ENCODE data around the gene RPTOR.
A peak's percentile ranks its signal among the peaks of the same experiment; 100 is the strongest.
"Not testable (repeated sequence)": the region's sequence is repeated elsewhere in the genome, so short reads cannot be mapped to it uniquely, and the experiment has no call there.

RPTOR gene

GRCh38 chr17:80558046-80558445 lies 13.4 kb downstream of the RPTOR start:
- no peak for DNase-seq (ENCODE audit: low spot score)

GRCh38 chr17:80559825-80560251 lies 15.2 kb downstream of the RPTOR start:
- DNase-seq (ENCODE audit: low spot score) = no peak

DNA sequence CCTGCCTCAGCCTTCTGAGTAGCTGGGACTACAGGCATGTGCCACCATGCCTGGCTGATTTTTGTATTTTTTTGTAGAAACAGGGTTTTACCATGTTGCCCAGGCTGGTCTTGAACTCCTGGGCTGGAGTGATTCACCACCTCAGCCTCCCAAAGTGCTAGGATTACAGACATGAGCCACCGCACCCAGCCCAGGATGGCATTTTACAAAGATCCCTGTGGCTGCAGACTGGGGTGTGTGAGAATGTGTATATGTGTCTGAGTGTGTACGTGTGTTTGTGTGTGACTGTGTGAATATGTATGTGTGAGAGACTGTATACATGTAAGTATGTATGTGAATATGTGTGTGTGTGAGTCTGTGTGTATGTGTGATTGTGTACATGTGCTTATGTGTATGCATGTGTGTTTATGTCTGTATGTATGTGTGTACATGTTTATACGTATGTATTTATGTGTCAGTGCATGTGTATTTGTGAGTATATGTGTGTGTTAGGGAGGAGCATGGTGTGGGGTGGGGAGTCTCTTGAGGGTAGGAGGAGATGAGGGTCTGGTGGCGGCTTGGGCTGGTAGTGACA lies 17.0 kb downstream of the RPTOR start:
- DNase-seq (ENCODE audit: low spot score) = no peak

- DNase-seq (ENCODE audit: low spot score) = no peak
Observed at GRCh38 chr17:80564545-80564944, 19.9 kb downstream of the RPTOR start.

GRCh38 chr17:80565343-80566053 lies 20.9 kb downstream of the RPTOR start:
- DNase-seq (ENCODE audit: low spot score) = no peak

DNA sequence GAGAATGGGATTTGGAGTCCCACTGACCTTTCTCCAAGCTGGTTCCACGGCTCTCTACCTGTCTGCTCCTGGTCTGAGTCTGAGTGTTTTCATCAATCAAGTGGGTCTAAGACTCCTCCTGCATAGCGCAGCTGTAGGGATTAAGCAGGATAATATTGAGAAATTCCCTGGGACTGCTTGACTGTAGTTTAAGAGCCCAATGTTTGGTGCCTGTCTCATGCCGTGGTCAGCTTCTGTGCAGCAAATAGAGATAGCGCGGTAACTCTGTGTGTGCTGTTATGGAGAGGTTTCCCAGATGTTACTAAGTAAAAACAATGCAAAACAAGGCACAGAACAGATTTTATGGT lies 21.4 kb downstream of the RPTOR start:
- no peak for DNase-seq (ENCODE audit: low spot score)

DNA sequence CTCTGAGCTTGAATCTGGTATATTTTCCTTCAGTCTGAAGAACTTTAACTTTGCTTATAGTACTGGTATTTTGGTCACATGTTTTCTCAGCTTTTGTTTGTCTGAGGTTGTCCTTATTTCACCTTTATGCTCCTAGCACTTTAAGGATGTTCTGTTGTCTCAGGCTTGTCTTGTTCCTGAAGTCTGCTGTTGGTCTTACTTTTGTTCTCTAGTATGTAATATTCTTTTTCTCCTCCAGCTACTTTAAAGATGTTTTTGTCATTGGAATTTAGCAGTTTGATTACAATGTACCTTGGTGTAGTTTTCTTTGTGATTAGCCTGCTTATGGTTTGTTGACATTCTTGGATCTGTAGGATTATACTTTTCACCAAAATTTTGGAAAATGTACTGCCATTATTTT lies 23.6 kb downstream of the RPTOR start:
- no peak for DNase-seq (ENCODE audit: low spot score)

- no peak for DNase-seq (ENCODE audit: low spot score)
Observed at GRCh38 chr17:80569924-80570323, 25.3 kb downstream of the RPTOR start.

- no peak for DNase-seq (ENCODE audit: low spot score)
Observed at GRCh38 chr17:80573701-80574100, 29.1 kb downstream of the RPTOR start.

DNA sequence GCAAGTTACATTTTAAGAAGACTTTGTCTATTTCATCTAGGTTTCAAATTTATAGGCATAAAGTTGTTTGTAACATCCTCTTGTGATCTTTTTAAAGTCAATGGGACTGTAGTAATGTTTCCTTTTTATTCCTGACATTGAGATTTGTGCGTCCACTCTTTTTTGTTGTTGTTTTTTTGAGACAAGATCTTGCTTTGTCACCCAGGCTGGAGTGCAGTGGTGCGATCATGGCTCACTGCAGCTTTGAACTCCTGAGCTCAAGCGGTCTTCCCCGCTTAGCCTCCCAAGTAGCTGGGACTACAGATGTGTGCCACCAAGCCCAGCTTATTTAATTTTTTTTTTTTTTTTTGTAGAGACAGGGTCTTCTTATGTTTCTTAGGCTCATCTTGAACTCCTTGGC lies 29.9 kb downstream of the RPTOR start:
- DNase-seq (ENCODE audit: low spot score) = no peak

DNA sequence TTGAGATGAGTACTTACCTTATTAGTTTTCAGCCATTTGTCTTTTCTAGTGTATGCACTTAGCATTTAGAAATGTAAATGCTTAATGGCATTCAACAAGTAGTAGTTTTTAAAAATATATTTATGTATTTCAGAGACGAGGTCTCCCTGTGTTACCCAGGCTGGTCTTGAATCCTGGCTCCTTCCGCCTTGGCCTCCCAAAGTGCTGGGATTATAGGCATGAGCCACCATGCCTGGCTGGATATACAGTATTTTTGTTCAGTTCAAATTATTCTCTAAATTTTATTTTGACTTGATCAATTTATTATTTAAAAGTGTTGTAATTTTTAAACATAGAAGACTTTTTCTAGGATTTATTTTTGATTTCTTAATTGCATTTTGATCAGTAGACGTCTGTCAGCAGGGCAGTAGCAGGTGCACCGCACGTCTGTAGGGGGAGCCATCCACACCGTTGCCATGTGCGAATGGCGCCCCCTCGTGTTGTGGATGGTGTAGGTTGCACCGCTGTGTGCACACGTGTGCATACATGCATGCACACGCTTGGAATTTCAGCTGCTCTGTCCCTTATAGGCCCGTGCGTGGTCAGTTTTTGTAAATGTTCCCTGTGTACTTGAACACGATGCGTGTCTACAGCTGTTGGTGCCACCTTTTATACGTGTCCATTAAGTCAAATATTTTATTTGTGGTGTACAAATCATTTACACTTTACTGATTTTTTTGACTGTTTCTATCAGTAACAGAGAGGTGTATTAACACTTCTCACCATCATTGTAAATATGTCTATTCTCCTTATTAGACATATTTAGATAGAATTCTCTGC lies 30.6 kb downstream of the RPTOR start:
- peak; percentile 92 for DNase-seq (ENCODE audit: low spot score)

DNA sequence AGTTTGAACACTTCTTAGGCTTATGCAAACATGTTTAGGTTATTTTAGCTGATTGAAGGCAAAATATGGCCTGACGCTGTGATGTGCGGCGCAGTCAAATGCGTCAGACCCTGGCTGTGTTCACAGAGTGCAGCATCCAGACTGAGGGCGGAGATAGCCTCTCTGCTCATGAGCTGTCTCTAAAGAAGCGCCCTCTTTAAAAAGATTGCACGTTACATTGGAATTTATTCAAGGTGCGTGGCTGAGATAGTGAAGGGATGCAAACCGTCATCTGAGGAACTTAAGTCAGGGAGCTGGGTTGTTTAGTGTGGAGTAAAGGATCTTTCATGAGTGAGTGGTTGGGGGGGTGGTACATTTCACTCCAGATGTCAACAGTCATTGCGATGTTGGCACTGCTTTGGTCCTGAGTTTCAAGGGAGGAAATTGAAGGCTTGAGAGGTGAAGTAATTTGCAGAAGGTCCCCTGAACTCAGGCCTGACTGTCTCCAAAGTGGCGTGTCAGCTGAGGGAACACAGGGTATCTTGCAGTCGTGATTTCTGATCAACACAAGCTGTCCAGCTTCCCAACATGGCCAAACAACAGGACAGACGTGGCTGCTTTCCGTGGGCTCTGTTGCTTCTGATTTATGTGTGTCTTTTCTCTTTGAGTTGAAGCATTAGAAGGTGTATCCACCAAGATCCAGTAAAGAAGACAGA lies 33.4 kb downstream of the RPTOR start:
- no peak for DNase-seq (ENCODE audit: low spot score)

DNA sequence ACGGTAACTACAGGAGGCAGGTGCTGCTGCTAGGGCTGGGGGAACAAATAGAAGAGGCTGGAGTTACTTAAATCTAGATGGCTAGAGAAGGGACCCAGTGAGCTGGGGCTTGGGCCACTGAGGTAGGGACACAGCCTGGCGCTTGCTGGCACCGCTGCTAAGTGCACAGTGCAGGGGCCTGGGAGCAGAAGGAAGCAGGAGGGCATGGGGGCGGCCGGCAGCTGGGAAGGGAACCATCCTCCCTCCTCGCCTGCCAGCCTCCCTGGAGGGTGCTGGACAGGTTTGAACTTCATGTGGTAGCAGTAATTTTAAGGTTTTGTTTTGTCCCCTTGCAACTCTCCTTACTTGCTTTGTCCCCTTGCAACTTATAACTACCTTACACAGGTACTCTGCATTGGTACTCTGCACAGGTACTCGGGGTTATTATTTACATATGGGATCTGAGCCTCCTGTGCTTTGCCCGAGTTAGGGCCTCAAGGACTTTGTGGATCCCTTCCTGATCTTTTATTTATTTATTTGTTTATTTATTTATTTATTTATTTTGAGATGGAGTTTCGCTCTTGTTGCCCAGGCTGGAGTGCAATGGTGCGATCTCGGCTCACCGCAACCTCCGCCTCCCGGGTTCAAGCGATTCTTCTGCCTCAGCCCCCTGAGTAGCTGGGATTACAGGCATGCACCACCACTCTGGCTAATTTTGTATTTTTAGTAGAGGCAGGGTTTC lies 34.2 kb downstream of the RPTOR start:
- DNase-seq (ENCODE audit: low spot score) = not testable (repeated sequence)

DNA sequence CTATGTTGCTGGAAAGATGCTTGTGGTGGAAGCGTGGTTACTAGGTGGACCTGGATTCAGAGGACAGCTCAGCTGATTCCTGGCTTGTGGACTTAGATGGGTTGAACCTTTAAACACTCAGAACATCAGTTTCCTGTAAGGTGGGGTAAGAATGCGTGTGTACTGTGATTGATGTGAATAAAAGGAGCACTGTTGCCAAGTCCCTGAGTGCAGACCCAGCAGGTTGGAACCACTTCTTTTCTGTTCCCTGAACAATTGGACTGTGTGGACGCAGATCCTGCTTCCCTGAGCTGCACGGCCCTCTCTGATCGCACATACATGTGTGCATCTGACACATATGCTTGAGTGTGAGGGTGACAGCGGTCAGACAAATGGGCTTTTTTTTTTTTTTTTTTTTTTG lies 37.5 kb downstream of the RPTOR start:
- DNase-seq (ENCODE audit: low spot score) = no peak

- no peak for DNase-seq (ENCODE audit: low spot score)
Observed at GRCh38 chr17:80584176-80584905, 39.7 kb downstream of the RPTOR start.

DNA sequence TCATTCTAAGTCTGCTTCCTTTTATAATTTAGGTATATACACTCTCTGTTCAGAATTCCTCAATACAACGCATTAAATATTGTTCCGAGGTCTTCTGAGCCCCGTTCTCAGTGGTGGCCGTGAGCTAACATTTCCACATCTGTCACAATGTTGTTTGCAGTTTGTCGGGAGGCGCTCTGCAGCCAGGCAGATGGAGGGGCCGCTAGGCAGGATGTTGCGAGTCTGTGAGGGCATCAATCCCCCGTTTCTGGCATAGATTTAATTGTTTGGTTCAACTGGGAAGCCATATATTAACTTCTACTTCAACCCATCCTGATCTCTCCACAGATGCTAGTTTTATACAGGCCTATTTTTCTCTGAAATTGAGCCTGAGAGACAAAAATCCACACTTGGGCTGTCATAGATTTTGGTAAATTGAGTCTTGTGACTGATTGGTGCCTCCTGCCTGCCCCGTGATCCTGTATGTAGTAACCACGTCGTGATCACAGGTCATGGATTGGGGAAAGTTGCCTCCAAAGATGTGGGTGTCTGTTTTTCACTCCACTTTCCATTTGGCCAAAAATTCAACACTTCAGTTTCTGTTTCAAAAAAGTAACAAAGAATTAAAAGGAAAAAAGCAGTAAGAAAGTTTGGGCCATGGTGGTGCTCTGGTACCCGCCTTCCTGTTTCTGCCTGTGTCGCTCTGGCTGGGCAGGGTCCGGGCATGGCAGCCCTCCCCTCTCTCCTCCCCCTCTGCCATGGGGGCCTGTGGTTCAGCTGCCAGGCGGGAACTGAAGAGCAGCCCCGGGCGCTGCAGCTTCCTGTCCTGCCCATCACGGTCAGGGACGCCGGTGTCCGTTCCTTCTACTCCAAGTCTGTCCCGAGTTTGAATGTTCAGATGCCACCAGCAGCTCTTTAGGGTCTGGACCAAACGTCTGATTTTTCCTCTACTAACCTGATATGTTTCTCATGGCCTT lies 41.5 kb downstream of the RPTOR start:
- DNase-seq (ENCODE audit: low spot score) = no peak

GRCh38 chr17:80586846-80587228 lies 42.2 kb downstream of the RPTOR start:
- DNase-seq (ENCODE audit: low spot score) = no peak

- no peak for DNase-seq (ENCODE audit: low spot score)
Observed at GRCh38 chr17:80588702-80589383, 44.2 kb downstream of the RPTOR start.

GRCh38 chr17:80591788-80592187 lies 47.1 kb downstream of the RPTOR start:
- no peak for DNase-seq (ENCODE audit: low spot score)

DNA sequence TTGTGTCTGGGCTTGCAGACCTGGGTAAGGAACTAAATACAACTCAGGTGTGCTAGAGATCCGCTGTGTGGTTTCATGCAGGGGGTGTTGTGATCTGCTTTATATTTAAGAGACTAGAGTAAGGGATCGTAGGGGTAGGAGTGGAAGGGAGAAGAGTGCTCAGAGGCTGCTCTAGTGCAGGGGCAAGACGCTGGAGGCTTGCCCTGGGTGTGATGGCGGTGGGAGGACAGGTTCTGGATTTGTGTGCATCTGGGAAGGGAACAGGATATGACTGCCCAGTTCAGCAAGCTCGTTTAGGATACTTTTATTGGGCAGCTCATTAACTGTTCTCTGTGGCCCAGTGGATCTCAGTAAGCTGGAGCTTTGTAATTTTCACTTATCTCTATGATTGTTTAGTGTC lies 47.6 kb downstream of the RPTOR start:
- no peak for DNase-seq (ENCODE audit: low spot score)

All from CD4-positive, alpha-beta T cell treated with Interleukin-2 at 100 ng/mL for 4 hours (primary cell).